Measurements from ENCODE around the gene C19orf12. TPM values are rescaled to one million over a fixed set of nuclear protein-coding genes. Genes with fewer than 3 reads are reported as not detected.

C19orf12 gene
- total RNA-seq, result 31.5 and 40.1 TPM in 2 replicates

DNA sequence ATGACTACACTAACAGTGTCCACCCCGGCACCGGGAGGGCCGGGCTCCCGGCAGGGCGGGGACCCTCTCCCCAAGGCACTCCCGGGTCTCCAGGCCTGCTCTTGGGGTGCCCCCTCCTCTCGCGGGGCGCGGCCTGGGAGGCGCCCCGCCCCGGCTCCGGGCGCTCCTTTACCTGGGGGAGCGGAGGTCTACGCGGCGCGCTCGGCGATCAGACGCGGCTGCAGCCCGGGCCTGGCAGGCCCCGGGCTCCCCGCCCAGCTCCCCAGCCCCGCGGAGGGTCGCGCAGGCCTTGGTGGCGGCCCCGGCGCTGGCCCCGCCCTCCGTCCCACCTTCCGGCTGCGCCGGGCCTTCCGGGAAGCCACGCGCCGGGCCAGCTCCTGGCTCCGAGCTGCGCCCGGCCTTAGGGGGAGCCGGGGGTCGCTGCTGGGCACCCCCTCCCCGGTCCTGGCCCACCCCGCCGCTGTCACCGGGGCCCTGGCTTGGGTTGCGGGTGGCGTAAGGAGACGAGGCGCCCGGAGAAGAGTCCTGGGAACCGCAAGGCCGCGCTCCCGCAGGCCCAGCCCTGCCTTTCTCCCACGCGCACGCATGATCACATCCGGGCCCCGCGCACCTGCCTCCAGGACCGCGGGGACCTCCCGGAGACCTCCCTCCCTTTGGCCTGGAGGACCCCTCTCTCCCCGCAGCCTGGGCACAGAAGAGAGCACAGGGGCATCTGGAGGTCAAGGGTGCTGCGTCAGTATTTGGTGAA lies at the start of gene C19orf12:
Gene C19orf12 (minus strand): TSS at position 309 of the 748 bp plus-strand sequence. CDS start 6,848 bp downstream, outside the sequence.

DNA sequence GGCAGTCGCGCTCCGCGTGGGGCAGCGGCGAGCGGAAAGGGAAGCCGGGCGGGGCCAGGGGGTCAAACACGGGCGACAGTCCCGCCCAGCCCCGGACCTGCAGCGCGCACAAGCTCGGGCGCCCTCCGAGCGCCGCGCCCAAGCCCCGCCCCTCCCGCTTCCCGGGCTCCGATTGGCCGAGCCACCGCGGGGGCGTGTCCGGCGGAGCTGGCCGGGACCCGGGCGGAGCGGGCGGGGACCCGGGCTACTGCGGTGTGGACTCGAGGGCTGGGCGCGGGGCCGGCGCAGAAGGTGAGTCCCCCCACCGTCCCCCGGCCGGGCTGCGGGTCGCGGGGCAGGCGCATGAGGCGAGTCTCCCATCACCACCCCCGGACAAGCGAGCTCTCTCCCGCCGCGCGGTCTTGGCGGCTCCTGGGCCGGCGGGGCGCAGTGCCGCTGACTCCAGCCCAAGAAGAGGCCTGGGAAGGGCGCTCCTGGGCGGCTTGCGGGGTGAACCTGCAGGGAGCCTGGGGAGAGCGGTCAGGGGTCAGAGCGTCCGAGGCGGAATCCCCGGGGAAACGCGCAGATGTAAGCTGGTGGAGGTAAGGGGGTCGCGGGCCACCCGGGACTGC lies 49.7 kb downstream of the C19orf12 start, which contains the start of gene PLEKHF1:
Gene PLEKHF1 (plus strand): TSS at position 247 of the 611 bp plus-strand sequence. CDS start 8,379 bp downstream, outside the sequence.

Other genes with a start within 250 kb of the C19orf12 start
- not detected in 2 replicates for gene VSTM2B, start 189.3 kb downstream of the C19orf12 start, total RNA-seq
- 38.5 and 60.3 TPM in 2 replicates for gene POP4, start 109.0 kb downstream of the C19orf12 start, total RNA-seq
- 48.3 and 72.9 TPM in 2 replicates for gene PLEKHF1, start 49.8 kb downstream of the C19orf12 start, total RNA-seq
- gene CCNE1, start 96.7 kb upstream of the C19orf12 start, total RNA-seq, result 4.3 and 5.5 TPM in 2 replicates
- gene URI1, start 227.0 kb upstream of the C19orf12 start, total RNA-seq, result 31.6 and 50.4 TPM in 2 replicates